ENCODE data around the gene WDR73.

Gene WDR73

GRCh38 chr15:84606653-84607120 is 47.4 kb downstream of the WDR73 start:
- Histone ChIP-seq H3K9ac (ENCODE audit: low read depth, low read length) (no peak overlapping the region), H3K9me3 (replicated peaks; ENCODE audit: low read length) (no peaks in the 10 kb centered on the region), H3K4me3 (ENCODE audit: low read length) (no peak overlapping the region), H3K4me2 (ENCODE audit: low read length) (no peak overlapping the region), H3K27me3 (ENCODE audit: control insufficient read depth, insufficient read depth, low read length) (no peaks in the 10 kb centered on the region), H3K36me3 (ENCODE audit: insufficient read depth, low read length) (peaks cover 15% of the 10 kb centered on the region), H3K4me1 (ENCODE audit: control insufficient read depth, insufficient read depth, low read length) (peaks cover 5% of the 10 kb centered on the region)

GRCh38 chr15:84605554-84605882 is 48.6 kb downstream of the WDR73 start:
- no peak overlapping the region for H3K4me2 ChIP-seq (ENCODE audit: low read length)
- H3K9ac ChIP-seq (ENCODE audit: low read depth, low read length): no peak overlapping the region
- H3K36me3 ChIP-seq (ENCODE audit: insufficient read depth, low read length): peaks cover 15% of the 10 kb centered on the region
- no peaks in the 10 kb centered on the region for H3K27me3 ChIP-seq (ENCODE audit: control insufficient read depth, insufficient read depth, low read length)
- no peaks in the 10 kb centered on the region for H3K9me3 ChIP-seq (replicated peaks; ENCODE audit: low read length)
- H3K4me1 ChIP-seq (ENCODE audit: control insufficient read depth, insufficient read depth, low read length): peaks cover 7% of the 10 kb centered on the region
- H3K4me3 ChIP-seq (ENCODE audit: low read length): no peak overlapping the region

DNA sequence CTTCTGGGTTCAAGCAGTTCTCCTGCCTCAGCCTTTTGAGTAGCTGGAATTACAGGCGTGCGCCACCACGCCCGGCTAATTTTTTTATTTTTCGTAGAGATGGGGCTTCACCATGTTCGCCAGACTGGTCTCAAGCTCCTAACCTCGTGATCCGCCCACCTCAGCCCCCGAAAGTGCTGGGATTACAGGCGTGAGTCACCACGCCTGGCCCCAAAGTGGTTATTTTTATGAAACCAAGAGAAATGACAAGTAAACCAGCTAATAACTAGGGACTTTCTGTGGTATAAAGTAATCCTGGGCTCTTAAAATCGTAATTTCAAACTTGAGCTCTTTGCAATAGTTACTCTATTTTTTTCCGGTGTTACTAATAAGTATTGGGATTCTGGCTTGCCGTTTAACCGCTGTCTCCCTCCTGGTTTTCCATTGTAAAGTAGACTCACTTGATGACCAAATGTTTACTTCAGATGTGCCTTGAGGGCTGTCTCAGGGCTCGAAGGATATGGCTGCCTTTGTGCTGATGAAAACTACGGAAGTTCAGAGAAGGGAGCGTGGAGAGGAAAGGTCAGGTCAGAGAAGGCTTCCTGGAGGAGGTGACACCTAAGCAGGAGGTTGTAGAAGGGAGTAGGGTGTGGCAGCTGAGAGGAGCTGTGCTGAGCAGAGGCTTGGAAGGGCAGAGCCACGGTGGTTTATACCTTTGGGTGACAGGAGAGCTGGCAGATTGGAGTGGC is 49.1 kb downstream of the WDR73 start:
- no peak overlapping the region for H3K4me3 ChIP-seq (ENCODE audit: low read length)
- peaks cover 15% of the 10 kb centered on the region for H3K36me3 ChIP-seq (ENCODE audit: insufficient read depth, low read length)
- no peaks in the 10 kb centered on the region for H3K27me3 ChIP-seq (ENCODE audit: control insufficient read depth, insufficient read depth, low read length)
- H3K4me2 ChIP-seq (ENCODE audit: low read length): no peak overlapping the region
- H3K9me3 ChIP-seq (replicated peaks; ENCODE audit: low read length): no peaks in the 10 kb centered on the region
- no peak overlapping the region for H3K9ac ChIP-seq (ENCODE audit: low read depth, low read length)
- peaks cover 7% of the 10 kb centered on the region for H3K4me1 ChIP-seq (ENCODE audit: control insufficient read depth, insufficient read depth, low read length)

- no peak overlapping the region for H3K4me3 ChIP-seq (ENCODE audit: low read length)
- no peak overlapping the region for H3K9ac ChIP-seq (ENCODE audit: low read depth, low read length)
- H3K27me3 ChIP-seq (ENCODE audit: control insufficient read depth, insufficient read depth, low read length): no peaks in the 10 kb centered on the region
- H3K4me2 ChIP-seq (ENCODE audit: low read length): no peak overlapping the region
- H3K36me3 ChIP-seq (ENCODE audit: insufficient read depth, low read length): peaks cover 12% of the 10 kb centered on the region
- peaks cover 7% of the 10 kb centered on the region for H3K4me1 ChIP-seq (ENCODE audit: control insufficient read depth, insufficient read depth, low read length)
- no peaks in the 10 kb centered on the region for H3K9me3 ChIP-seq (replicated peaks; ENCODE audit: low read length)
Observed at GRCh38 chr15:84603630-84604379, 50.3 kb downstream of the WDR73 start.

GRCh38 chr15:84601555-84601838 is 52.6 kb downstream of the WDR73 start:
- Histone ChIP-seq H3K4me2 (ENCODE audit: low read length) (peak overlapping the region; percentile 78), H3K9ac (ENCODE audit: low read depth, low read length) (peak overlapping the region; percentile 79), H3K9me3 (replicated peaks; ENCODE audit: low read length) (no peaks in the 10 kb centered on the region), H3K4me1 (ENCODE audit: control insufficient read depth, insufficient read depth, low read length) (peaks cover 7% of the 10 kb centered on the region), H3K27me3 (ENCODE audit: control insufficient read depth, insufficient read depth, low read length) (peaks cover 8% of the 10 kb centered on the region), H3K36me3 (ENCODE audit: insufficient read depth, low read length) (peaks cover 12% of the 10 kb centered on the region), H3K4me3 (ENCODE audit: low read length) (peak overlapping the region; percentile 84)

DNA sequence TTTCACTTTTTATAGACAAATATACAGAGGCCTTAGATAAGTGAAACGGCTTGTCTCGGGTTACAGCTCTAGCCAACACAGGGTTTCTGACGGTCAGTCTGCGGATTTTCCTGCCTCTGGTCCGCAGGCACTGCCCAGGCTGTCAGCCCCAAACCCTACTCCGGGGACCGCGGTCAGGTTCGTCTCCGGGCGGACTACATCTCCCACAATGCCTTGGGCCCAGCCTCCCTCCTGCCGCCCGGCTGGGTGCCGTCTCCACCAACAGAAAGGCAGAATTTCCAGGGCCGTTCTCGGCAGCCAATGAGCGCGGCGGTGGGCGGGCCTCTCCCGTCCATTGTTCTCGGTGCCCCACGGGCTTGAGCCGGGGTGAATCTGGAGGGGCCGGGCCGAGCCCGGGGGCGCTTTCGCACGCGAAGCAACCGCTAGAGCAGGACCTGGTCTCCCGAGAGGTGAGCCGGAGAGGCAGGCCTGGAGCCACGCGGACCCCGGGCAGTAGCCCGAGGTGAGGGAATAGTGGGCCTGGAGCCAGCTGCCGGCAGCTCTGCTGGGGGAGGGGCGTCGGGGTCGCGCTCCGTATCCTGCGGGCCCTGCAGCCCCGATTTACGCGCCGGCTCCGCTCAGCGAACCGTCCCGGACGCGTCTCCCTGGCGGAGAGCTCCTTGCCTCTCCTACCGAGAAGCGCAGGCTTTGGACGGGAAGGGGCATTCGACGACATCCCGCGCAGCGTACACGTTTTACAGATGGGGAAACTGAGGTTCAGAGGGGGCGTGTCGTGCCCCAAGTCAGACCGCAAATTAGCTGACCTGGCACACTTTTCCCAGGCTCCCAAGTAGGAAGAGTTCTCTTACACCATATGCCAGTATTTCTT is 53.2 kb downstream of the WDR73 start, which contains the start of gene ZSCAN2:
TSS of gene ZSCAN2 (plus strand) at position 323 of the 868 bp plus-strand sequence. CDS start 2,919 bp downstream, outside the sequence.
- Histone ChIP-seq H3K4me3 (ENCODE audit: low read length) (peak within 1 kb of the TSS; percentile 84), H3K4me1 (ENCODE audit: control insufficient read depth, insufficient read depth, low read length) (peaks cover 7% of the 10 kb centered on the region), H3K9me3 (replicated peaks; ENCODE audit: low read length) (no peaks in the 10 kb centered on the region), H3K9ac (ENCODE audit: low read depth, low read length) (peak within 1 kb of the TSS; percentile 79), H3K27me3 (ENCODE audit: control insufficient read depth, insufficient read depth, low read length) (peaks cover 12% of the 10 kb centered on the region), H3K4me2 (ENCODE audit: low read length) (peak within 1 kb of the TSS; percentile 90), H3K36me3 (ENCODE audit: insufficient read depth, low read length) (peaks cover 9% of the 10 kb centered on the region)

DNA sequence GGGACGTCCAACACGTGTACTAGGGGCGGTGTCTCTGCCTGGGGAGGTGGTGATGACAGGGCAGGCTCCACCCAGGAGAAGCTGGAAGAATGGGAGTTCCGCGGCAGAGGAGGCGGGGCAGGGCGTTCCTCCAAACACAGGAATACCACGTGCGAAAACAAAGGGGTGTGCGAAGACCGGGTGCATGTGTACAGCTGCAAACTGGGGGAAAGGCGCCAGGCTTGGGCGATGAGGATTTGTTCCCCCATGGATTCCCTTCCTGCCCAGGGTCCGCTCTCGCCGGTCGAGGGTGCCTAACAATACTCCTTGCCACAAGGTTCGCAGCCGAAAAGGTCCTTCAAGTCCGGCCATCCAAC is 53.8 kb downstream of the WDR73 start:
- Histone ChIP-seq H3K4me2 (ENCODE audit: low read length) (peak overlapping the region; percentile 90), H3K9me3 (replicated peaks; ENCODE audit: low read length) (no peaks in the 10 kb centered on the region), H3K4me3 (ENCODE audit: low read length) (peak overlapping the region; percentile 84), H3K9ac (ENCODE audit: low read depth, low read length) (peak overlapping the region; percentile 41), H3K4me1 (ENCODE audit: control insufficient read depth, insufficient read depth, low read length) (peaks cover 6% of the 10 kb centered on the region), H3K27me3 (ENCODE audit: control insufficient read depth, insufficient read depth, low read length) (peaks cover 17% of the 10 kb centered on the region), H3K36me3 (ENCODE audit: insufficient read depth, low read length) (peaks cover 7% of the 10 kb centered on the region)

DNA sequence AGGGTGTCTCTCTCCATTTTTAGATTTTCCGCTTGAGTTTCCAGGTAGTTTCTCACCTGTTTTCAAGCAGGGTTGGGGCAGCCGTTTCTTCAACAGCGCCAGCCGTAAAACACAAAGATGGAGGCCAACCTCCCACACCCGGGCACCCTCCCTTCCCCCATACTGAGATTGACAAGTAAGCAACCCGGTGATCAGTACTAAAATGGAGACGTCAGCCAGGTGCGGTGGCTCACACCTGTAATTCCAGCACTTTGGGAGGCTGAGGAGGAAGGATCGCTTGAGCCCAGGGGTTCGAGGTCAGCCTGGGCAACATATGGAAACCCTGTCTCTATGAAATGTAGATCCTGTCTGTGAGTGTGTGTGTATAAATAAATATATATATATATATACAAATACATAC is 54.2 kb downstream of the WDR73 start:
- no peaks in the 10 kb centered on the region for H3K9me3 ChIP-seq (replicated peaks; ENCODE audit: low read length)
- H3K4me1 ChIP-seq (ENCODE audit: control insufficient read depth, insufficient read depth, low read length): peaks cover 2% of the 10 kb centered on the region
- peak overlapping the region; percentile 90 for H3K4me2 ChIP-seq (ENCODE audit: low read length)
- H3K27me3 ChIP-seq (ENCODE audit: control insufficient read depth, insufficient read depth, low read length): peaks cover 17% of the 10 kb centered on the region
- no peak overlapping the region for H3K9ac ChIP-seq (ENCODE audit: low read depth, low read length)
- H3K36me3 ChIP-seq (ENCODE audit: insufficient read depth, low read length): peaks cover 4% of the 10 kb centered on the region
- no peak overlapping the region for H3K4me3 ChIP-seq (ENCODE audit: low read length)

GRCh38 chr15:84598993-84599392 is 55.1 kb downstream of the WDR73 start:
- peaks cover under 1% of the 10 kb centered on the region for H3K36me3 ChIP-seq (ENCODE audit: insufficient read depth, low read length)
- no peaks in the 10 kb centered on the region for H3K9me3 ChIP-seq (replicated peaks; ENCODE audit: low read length)
- H3K4me3 ChIP-seq (ENCODE audit: low read length): no peak overlapping the region
- no peak overlapping the region for H3K9ac ChIP-seq (ENCODE audit: low read depth, low read length)
- peaks cover 2% of the 10 kb centered on the region for H3K4me1 ChIP-seq (ENCODE audit: control insufficient read depth, insufficient read depth, low read length)
- no peak overlapping the region for H3K4me2 ChIP-seq (ENCODE audit: low read length)
- H3K27me3 ChIP-seq (ENCODE audit: control insufficient read depth, insufficient read depth, low read length): peaks cover 25% of the 10 kb centered on the region

DNA sequence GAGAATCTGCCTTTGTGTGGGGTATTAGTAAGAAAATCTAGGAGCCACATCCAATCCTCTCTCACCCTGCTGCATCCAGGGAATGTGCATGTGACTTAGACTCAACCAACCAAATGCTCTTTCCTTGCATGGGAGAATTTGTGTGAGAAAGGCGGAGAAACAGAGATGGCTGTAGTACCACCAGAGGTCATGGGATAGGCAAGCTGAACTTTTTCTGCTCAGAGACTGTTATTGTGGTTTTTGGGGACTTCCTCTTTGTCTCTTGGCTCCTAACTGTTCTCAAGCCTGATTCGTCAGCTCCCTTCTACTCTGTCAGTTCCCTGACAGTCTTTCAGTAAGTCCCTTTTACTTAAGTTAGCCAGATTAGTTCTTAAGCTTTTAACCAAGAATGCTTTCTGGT is 55.8 kb downstream of the WDR73 start:
- no peak overlapping the region for H3K9ac ChIP-seq (ENCODE audit: low read depth, low read length)
- H3K4me2 ChIP-seq (ENCODE audit: low read length): no peak overlapping the region
- no peaks in the 10 kb centered on the region for H3K9me3 ChIP-seq (replicated peaks; ENCODE audit: low read length)
- no peak overlapping the region for H3K4me3 ChIP-seq (ENCODE audit: low read length)
- H3K4me1 ChIP-seq (ENCODE audit: control insufficient read depth, insufficient read depth, low read length): peaks cover 2% of the 10 kb centered on the region
- H3K36me3 ChIP-seq (ENCODE audit: insufficient read depth, low read length): no peaks in the 10 kb centered on the region
- peaks cover 30% of the 10 kb centered on the region for H3K27me3 ChIP-seq (ENCODE audit: control insufficient read depth, insufficient read depth, low read length)

GRCh38 chr15:84597296-84597695 is 56.8 kb downstream of the WDR73 start:
- Histone ChIP-seq H3K4me2 (ENCODE audit: low read length) (no peak overlapping the region), H3K36me3 (ENCODE audit: insufficient read depth, low read length) (no peaks in the 10 kb centered on the region), H3K4me1 (ENCODE audit: control insufficient read depth, insufficient read depth, low read length) (peaks cover 2% of the 10 kb centered on the region), H3K27me3 (ENCODE audit: control insufficient read depth, insufficient read depth, low read length) (peaks cover 36% of the 10 kb centered on the region), H3K9ac (ENCODE audit: low read depth, low read length) (no peak overlapping the region), H3K9me3 (replicated peaks; ENCODE audit: low read length) (no peaks in the 10 kb centered on the region), H3K4me3 (ENCODE audit: low read length) (no peak overlapping the region)
